Esophagus (tissue), 2 donors: ENCODE data around the gene SLC9C2. TPM values are rescaled to one million over a fixed set of nuclear protein-coding genes. Genes with fewer than 3 reads are reported as not detected.

Source experiments
- H3K27ac ChIP-seq, 2 donors: one replicate each; pipeline ENCODE4 v1.5.1; 2013; ENCODE audit warnings: low read depth in 2 of 2, mild to moderate bottlenecking in 2 of 2, inconsistent platforms in 1 of 2, low read length in 1 of 2, moderate library complexity in 1 of 2
- H3K27me3 ChIP-seq, 2 donors: one replicate each; pipeline ENCODE4 v1.6.1; 2013; ENCODE audit warnings: low read length in 2 of 2, control low read depth in 1 of 2, mild to moderate bottlenecking in 1 of 2; ENCODE audit not compliant: insufficient read depth in 2 of 2, control insufficient read depth in 1 of 2
- H3K36me3 ChIP-seq, 2 donors: one replicate each; pipeline ENCODE4 v1.6.1; 2013; ENCODE audit warnings: low read length in 1 of 2; ENCODE audit not compliant: control insufficient read depth in 2 of 2, insufficient read depth in 2 of 2
- H3K4me1 ChIP-seq, 2 donors: one replicate each; pipeline ENCODE4 v1.6.1; 2013; ENCODE audit warnings: low read length in 1 of 2; ENCODE audit not compliant: control insufficient read depth in 2 of 2, insufficient read depth in 2 of 2
- H3K4me3 ChIP-seq, 2 donors: one replicate each; pipeline ENCODE4 v1.5.1; 2013; ENCODE audit warnings: low read length in 2 of 2, mild to moderate bottlenecking in 2 of 2, low read depth in 1 of 2, moderate library complexity in 1 of 2
- H3K9me3 ChIP-seq, 2 donors: one replicate each; pipeline ENCODE4 v1.6.1; 2013; ENCODE audit warnings: mild to moderate bottlenecking in 2 of 2, low read depth in 1 of 2, low read length in 1 of 2, moderate library complexity in 1 of 2; ENCODE audit not compliant: control insufficient read depth in 2 of 2, insufficient read depth in 1 of 2
- WGBS, 2 donors: extraction: QIAGEN DNeasy Blood & Tissue Kit; methylation state at CpG; one replicate each; pipeline ENCODE4 v1.1.7; 2013; 5-methylcytosine and 5-hydroxymethylcytosine counted together
- polyA plus RNA-seq, 2 donors: library from polyadenylated mRNA; stranded (reverse); fragments of 200-250 nt; gene quantifications; one replicate each; pipeline ENCODE4 v1.2.3, GENCODE V29; 2013
- donor health status: healthy with polysubstance abuse.
- donor health status: Bipolar disorder and iron deficiency.

SLC9C2 gene
- polyA plus RNA-seq, 2 donors, result not detected

DNA sequence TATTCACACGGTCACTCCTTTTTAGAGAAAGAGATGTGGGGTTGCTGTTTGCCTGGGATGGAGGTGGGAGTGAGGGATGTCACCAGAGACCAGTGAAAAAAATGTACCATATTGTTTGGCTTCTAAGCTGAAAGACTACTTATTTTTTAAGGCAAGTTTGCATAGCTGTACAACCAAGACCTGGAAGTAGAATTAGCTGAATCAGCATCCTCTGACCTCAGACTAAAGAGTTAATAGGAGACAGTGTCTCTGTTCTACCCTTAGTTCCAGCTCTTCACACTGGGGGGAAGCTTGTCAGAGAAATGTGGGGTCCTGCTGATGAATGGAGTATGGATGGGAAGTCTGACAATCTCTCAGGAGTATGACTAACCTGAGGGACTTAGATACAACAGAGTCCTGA is 41.6 kb downstream of the SLC9C2 start:
- Histone ChIP-seq H3K9me3 (no peaks in the 10 kb centered on the region), H3K4me3 (no peak overlapping the region), H3K4me1 (no peaks in the 10 kb centered on the region), H3K27ac (no peak overlapping the region), H3K27me3 (no peaks in the 10 kb centered on the region), H3K36me3 (no peaks in the 10 kb centered on the region)
- 59 to 74% methylated on average over 1 of the region's 1 CpG for WGBS, 2 donors

DNA sequence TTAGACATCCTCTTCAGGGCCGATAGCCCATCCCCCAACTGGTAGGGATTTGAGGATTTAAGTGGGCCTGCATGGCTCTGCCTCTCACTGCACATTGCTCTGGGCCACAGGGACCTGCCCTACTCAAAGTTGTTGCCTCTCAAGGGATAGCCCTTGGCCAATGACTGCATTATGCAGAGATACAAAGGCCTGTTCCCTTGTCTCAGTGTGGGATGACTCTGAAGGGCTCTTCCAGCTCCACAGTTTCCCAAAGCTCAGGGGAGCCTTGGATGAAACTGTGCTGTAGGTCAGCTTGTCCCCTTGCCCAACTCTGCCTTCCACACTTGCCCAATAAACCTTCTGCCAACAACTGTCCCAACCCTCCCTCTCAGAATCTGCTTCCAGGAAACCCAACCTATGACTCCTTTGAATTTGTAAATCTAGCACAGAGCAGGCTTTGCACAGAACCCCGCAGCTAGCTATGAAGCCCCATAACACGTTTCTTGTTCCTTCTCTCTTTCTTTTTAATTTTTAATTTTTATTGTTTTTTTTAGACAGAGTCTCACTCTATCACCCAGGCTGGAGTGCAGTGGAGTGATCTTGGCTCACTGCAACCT is 42.5 kb downstream of the SLC9C2 start:
- Histone ChIP-seq H3K36me3 (no peaks in the 10 kb centered on the region), H3K4me1 (no peaks in the 10 kb centered on the region), H3K27me3 (no peaks in the 10 kb centered on the region), H3K9me3 (no peaks in the 10 kb centered on the region), H3K27ac (no peak overlapping the region), H3K4me3 (no peak overlapping the region)
- WGBS, 2 donors, result 83 to 90% methylated on average over 3 of the region's 3 CpGs

DNA sequence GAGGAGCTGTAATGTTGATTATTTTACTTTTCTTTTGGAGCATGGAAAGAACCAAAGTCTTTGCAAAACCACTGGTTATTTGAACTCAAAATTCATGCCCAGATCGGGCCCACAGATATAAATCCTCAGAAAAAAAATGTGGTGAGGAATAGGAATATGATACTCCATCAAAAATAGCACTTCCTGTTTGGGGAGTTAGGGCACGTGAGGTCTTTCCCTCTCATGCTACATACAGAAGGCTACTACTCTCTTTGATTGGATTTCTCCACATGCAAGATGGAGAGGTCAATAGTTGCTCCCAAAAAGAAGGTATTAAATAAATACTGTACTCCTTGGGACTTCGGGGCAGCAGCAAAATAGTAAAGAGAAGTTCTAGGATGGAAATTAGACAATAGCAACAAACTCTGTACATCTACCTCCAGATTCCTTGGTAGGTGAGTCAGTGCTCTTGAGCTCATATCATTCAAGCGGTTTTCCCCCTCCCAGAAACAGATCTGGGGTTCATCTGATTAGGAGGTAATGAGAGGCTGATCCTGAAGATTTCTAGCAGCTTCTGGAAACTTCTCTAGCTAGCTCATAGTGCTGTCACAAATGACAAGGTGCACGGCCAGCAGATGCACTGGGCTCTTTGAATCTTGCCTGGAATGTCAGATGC is 47.1 kb downstream of the SLC9C2 start:
- H3K9me3 ChIP-seq, result peaks cover 0 to 3% of the 10 kb centered on the region in 2 donors
- H3K4me1 ChIP-seq, result no peaks in the 10 kb centered on the region
- no peak overlapping the region for H3K27ac ChIP-seq
- H3K36me3 ChIP-seq, result no peaks in the 10 kb centered on the region
- WGBS, 2 donors, result 69 to 71% methylated on average over 5 of the region's 5 CpGs
- no peak overlapping the region for H3K4me3 ChIP-seq
- no peaks in the 10 kb centered on the region for H3K27me3 ChIP-seq

DNA sequence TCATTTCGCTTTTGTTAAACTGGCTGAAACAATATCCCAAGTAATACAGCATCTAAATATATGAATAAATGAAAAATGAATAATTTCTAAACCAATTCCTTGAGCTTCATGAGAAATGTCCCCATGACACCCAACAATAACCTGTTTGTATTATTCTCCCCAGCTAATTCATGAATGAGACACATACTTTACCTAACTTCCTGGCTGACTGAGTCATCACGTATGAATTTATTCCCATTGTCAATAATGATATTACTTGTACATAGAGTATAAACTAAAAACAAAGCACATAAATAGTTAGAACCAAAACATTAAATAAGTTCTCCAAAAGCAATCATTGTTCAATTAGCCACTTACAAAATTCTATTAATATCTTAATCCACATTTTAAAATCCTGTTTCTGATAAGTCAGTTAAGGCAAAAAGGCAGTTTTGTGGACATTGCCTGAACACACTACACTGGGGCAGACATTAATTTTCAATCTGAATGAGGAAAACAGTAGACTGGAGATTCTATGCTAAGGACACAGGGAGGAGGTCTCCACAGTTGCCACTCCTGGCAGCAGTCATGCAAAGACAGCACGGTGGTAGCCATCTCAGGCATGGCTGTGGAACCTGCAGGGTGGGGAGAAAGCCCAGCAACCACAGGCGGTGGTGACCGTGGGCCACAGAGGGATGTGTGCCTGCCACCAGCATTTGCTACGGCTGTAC is 48.2 kb downstream of the SLC9C2 start:
- peaks cover 0 to 3% of the 10 kb centered on the region in 2 donors for H3K9me3 ChIP-seq
- H3K4me1 ChIP-seq, result no peaks in the 10 kb centered on the region
- no peaks in the 10 kb centered on the region for H3K27me3 ChIP-seq
- no peaks in the 10 kb centered on the region for H3K36me3 ChIP-seq
- no peak overlapping the region for H3K4me3 ChIP-seq
- no peak overlapping the region for H3K27ac ChIP-seq
- 86 to 88% methylated on average over 6 of the region's 6 CpGs for WGBS, 2 donors

DNA sequence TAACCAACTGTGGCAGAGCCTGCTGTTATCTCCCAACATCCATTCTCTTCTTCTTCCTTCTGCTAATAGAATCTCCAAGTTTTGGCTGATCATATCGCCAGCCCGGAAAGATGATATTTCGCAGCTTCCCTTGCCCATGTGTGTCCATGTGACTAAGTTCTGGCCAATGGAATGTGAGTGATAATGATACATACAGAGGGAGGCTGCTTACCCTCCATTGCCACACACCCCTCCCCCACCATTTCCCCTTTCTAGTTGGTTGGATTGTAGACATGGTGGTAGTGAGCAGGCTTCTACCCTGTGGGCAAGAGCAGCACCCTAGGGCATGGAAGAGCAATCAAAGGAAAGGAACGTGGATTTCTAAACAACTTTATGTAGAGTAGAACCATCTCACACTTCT is 48.8 kb downstream of the SLC9C2 start:
- no peaks in the 10 kb centered on the region for H3K4me1 ChIP-seq
- H3K4me3 ChIP-seq, result no peak overlapping the region
- H3K9me3 ChIP-seq, result peaks cover 0 to 3% of the 10 kb centered on the region in 2 donors
- 74 to 89% methylated on average over 4 of the region's 4 CpGs for WGBS, 2 donors
- H3K36me3 ChIP-seq, result no peaks in the 10 kb centered on the region
- no peaks in the 10 kb centered on the region for H3K27me3 ChIP-seq
- no peak overlapping the region for H3K27ac ChIP-seq

DNA sequence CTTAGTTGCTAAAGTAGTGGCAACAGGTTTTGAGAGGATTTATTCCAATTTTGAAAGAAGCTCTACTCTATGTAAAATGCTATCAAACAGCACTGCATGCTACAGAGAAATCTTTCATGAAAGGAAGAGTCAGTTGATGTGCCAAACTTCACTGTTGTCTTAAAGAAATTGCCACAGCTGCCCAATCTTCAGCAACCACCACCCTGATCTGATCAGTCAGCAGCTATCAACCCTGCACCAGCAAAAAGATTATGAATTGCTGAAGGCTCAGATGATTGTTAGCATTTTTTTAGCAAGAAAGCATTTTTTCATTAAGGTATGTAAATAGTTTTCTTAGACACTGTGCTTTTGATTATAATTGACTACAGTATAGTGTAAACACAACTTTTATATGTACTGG is 49.6 kb downstream of the SLC9C2 start:
- Histone ChIP-seq H3K4me3 (no peak overlapping the region), H3K9me3 (peaks cover 0 to 3% of the 10 kb centered on the region in 2 donors), H3K27me3 (no peaks in the 10 kb centered on the region), H3K27ac (no peak overlapping the region), H3K4me1 (no peaks in the 10 kb centered on the region), H3K36me3 (no peaks in the 10 kb centered on the region)

DNA sequence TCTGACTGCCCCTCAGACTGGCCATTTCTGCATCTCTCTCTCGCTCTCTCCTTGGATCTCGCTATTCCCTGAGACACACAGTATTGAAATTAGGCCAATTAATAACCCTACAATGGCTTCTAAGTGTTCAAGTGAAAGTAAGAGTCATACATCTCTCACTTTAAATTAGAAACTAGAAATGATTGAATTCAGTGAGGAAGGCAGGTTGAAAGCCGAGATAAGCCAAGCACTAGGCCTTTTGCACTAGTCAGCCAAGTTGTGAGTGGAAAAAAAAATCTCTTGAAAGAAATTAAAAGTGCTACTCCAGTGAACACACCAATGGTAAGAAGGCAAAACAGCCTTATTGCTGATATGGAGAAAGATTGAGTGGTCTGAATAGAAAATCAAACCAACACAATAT is 51.2 kb downstream of the SLC9C2 start:
- Histone ChIP-seq H3K36me3 (no peaks in the 10 kb centered on the region), H3K27ac (no peak overlapping the region), H3K4me3 (no peak overlapping the region), H3K27me3 (no peaks in the 10 kb centered on the region), H3K9me3 (peaks cover 0 to 3% of the 10 kb centered on the region in 2 donors), H3K4me1 (no peaks in the 10 kb centered on the region)
- WGBS, 2 donors, result 86 to 87% methylated on average over 3 of the region's 3 CpGs

DNA sequence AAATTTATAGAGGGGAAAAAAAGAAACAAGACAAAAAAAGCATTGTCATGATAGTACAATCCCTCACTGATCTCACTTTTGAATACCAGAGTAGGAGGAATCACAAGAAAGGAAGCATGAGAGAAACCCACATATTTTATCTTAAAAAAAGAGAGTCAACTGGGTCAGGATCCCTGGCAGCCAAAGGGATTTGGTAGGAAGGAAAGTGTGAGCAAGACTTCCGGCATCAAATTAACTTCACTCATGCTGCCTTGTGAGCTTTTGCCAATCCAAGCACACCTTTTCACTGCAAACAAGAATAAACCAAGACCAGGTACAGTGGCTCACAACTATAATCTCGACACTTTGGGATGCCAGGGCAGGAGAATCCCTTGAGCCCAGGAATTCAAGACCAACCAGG is 53.1 kb downstream of the SLC9C2 start:
- Histone ChIP-seq H3K27ac (no peak overlapping the region), H3K9me3 (peaks cover 0 to 3% of the 10 kb centered on the region in 2 donors), H3K4me1 (no peaks in the 10 kb centered on the region), H3K27me3 (no peaks in the 10 kb centered on the region), H3K4me3 (no peak overlapping the region), H3K36me3 (no peaks in the 10 kb centered on the region)
- 77 to 88% methylated on average over 2 of the region's 2 CpGs for WGBS, 2 donors

DNA sequence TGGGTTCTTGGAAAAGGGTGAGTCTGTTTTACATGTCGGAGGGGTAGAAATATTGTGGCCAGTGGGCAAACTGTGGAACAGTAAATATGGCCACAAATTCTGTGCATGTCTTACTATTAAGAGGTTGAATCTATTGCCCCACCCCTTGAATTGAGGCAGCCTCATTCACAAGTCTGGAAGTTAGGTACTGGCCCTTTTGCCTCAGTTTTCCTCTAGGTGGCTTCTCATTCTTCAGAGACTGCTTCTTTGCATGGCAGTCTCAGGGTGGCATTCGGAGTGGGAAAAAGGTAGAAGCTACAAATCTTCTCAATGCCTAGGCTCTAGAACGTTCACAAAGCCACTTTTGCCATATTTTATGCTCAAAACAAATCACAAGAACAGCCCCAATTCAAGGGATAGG is 57.2 kb downstream of the SLC9C2 start:
- no peaks in the 10 kb centered on the region for H3K27me3 ChIP-seq
- 67 to 78% methylated on average over 3 of the region's 3 CpGs for WGBS, 2 donors

DNA sequence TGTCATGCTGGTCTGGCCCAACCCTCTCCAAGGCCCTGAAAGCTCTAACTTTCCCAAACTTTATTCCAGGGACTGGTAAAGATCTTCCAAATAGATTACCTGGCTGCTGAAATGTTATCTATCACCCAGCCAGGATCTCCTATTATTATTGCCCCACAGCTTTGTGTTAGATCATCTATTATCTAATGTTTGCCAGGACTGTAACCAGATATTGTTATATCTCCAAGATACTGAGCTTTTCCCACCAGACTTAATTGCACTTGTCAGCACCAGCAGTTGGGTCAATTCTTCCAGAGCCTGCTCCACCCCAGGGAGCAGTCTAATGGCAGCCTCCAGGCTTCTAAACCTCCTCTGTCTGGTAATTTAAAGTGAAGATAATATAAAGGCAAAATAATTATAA is 66.6 kb downstream of the SLC9C2 start:
- no peaks in the 10 kb centered on the region for H3K4me1 ChIP-seq
- H3K4me3 ChIP-seq, result no peak overlapping the region
- H3K9me3 ChIP-seq, result no peaks in the 10 kb centered on the region
- H3K36me3 ChIP-seq, result no peaks in the 10 kb centered on the region
- H3K27me3 ChIP-seq, result no peaks in the 10 kb centered on the region
- H3K27ac ChIP-seq, result no peak overlapping the region

More for the DNA sequence above, 57.2 kb downstream of the SLC9C2 start:
- Histone ChIP-seq H3K4me1 (no peaks in the 10 kb centered on the region), H3K4me3 (no peak overlapping the region), H3K9me3 (no peaks in the 10 kb centered on the region), H3K27ac (no peak overlapping the region), H3K36me3 (no peaks in the 10 kb centered on the region)
